ENCODE measurements around the gene PPP1R15B. TPM values are rescaled to one million over a fixed set of nuclear protein-coding genes. Genes with fewer than 3 reads are reported as not detected.

PPP1R15B gene
- 20.6 and 24.9 TPM in 2 replicates for total RNA-seq

DNA sequence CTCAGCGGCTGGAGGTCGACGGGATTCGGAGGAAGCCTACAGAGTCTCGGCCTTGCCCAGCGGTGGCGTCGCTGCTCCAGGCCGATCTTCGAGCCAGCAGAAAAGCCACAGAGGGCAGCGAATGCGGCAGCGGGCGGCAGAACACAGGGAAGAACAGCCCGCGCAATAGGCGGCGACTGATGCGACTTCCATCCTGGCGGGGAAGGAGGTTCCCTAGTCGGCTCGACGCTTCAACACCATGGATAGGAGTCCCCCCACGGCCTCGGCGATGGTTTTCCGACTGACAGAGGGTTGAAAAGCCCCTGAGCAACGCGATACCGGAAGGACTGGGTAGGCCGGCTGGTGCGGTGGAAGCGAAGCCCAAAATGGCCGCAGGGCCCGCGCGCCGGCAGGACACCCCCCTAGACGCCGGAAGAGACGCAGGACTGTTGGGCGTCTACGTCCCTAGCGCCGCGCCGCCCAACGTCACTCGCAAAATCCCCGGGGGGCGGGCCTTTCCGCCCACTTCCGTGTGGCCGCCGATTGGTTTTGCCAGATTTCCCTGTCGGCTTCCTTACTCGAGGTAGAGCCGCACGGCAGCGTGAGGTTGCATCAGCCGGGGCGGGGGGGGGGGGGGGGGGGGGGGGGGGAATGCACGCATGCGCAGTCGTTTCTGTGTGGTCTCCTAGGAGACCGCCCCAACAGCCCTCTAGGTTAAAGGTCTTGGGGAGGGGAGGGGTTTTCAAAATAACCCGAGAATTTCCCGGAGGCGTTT, at the start of gene PPP1R15B:
TSS of gene PPP1R15B (minus strand) at position 367 of the 754 bp plus-strand sequence. CDS start 406 bp downstream, outside the sequence.

GRCh38 chr1:204359474-204360255, 52.0 kb downstream of the PPP1R15B start, which contains the start of gene PLEKHA6:
PLEKHA6 (minus strand) TSS chr1:204359929; CDS start chr1:204273727, 86,202 bp downstream.

Other genes with a start within 250 kb of the PPP1R15B start
- not detected in 2 replicates for gene REN, start 245.5 kb downstream of the PPP1R15B start, total RNA-seq
- not detected in 2 replicates for gene KISS1, start 215.3 kb downstream of the PPP1R15B start, total RNA-seq
- gene GOLT1A, start 197.8 kb downstream of the PPP1R15B start, total RNA-seq: not detected in 2 replicates
- 4.0 and 4.6 TPM in 2 replicates for gene PLEKHA6, start 51.9 kb downstream of the PPP1R15B start, total RNA-seq
- gene PIK3C2B, start 83.0 kb upstream of the PPP1R15B start, total RNA-seq: 2.5 and 3.6 TPM in 2 replicates
- 17.0 and 18.3 TPM in 2 replicates for gene MDM4, start 104.6 kb upstream of the PPP1R15B start, total RNA-seq

Data from cardiac ventricle fibroblast (primary cell).